OCI-LY1 (cell line): Measurements from ENCODE around the gene NEURL4.

ENCODE experiments used
- CTCF ChIP-seq: fragments of 200-600 bp; sonication (generic), shearing (Covaris generic); IDR thresholded peaks from 2 replicates; pipeline ENCODE4 v1.5.1; 2017; ENCODE audit warnings: mild to moderate bottlenecking, antibody characterized with exemption, low read length, moderate library complexity, mixed read lengths
- EZH2 ChIP-seq: fragments of 200-600 bp; sonication (generic), shearing (Covaris generic); IDR thresholded peaks from 2 replicates; pipeline ENCODE4 v1.8.0; 2017; ENCODE audit warnings: borderline replicate concordance, mixed run types, mild to moderate bottlenecking, antibody characterized with exemption, low read length, moderate library complexity, mixed read lengths

- no peak for TF ChIP-seq CTCF
- TF ChIP-seq EZH2 = no peak
Measured at GRCh38 chr17:7295230-7296180, 33.6 kb downstream of the NEURL4 start.
